ENCODE measurements around the gene PRAME.
"Not testable (repeated sequence)": the region's sequence is repeated elsewhere in the genome, so short reads cannot be mapped to it uniquely, and the experiment has no call there.

PRAME gene

GRCh38 chr22:22547226-22547625 lies 11.8 kb downstream of the PRAME start:
- H3K27ac Mint-ChIP-seq: no peak overlapping the region
- H3K27me3 Mint-ChIP-seq: no peaks in the 10 kb centered on the region
- no peaks in the 10 kb centered on the region for H3K4me1 Mint-ChIP-seq (ENCODE audit: low read depth)
- no peaks in the 10 kb centered on the region for H3K36me3 Mint-ChIP-seq (ENCODE audit: low read depth)
- no peak overlapping the region for H3K4me3 Mint-ChIP-seq
- H3K9me3 Mint-ChIP-seq: no peaks in the 10 kb centered on the region

- Mint-ChIP-seq H3K4me1 (ENCODE audit: low read depth) (no peaks in the 10 kb centered on the region), H3K4me3 (no peak overlapping the region), H3K27me3 (no peaks in the 10 kb centered on the region), H3K27ac (no peak overlapping the region), H3K9me3 (no peaks in the 10 kb centered on the region), H3K36me3 (ENCODE audit: low read depth) (no peaks in the 10 kb centered on the region)
These were observed 12.6 kb downstream of the PRAME start for GRCh38 chr22:22546490-22546889.

- Mint-ChIP-seq H3K27me3 (no peaks in the 10 kb centered on the region), H3K27ac (no peak overlapping the region), H3K4me3 (no peak overlapping the region), H3K4me1 (ENCODE audit: low read depth) (no peaks in the 10 kb centered on the region), H3K9me3 (no peaks in the 10 kb centered on the region), H3K36me3 (ENCODE audit: low read depth) (no peaks in the 10 kb centered on the region)
These were observed 14.0 kb downstream of the PRAME start for GRCh38 chr22:22545084-22545483.

GRCh38 chr22:22538226-22538989 lies 20.7 kb downstream of the PRAME start:
- H3K4me1 Mint-ChIP-seq (ENCODE audit: low read depth): no peaks in the 10 kb centered on the region

GRCh38 chr22:22536916-22537315 lies 22.1 kb downstream of the PRAME start:
- Mint-ChIP-seq H3K4me1 (ENCODE audit: low read depth) (no peaks in the 10 kb centered on the region), H3K27ac (no peak overlapping the region), H3K36me3 (ENCODE audit: low read depth) (no peaks in the 10 kb centered on the region), H3K9me3 (no peaks in the 10 kb centered on the region), H3K27me3 (peaks cover 3% of the 10 kb centered on the region), H3K4me3 (no peak overlapping the region)

More at GRCh38 chr22:22538226-22538989, 20.7 kb downstream of the PRAME start:
- Mint-ChIP-seq H3K27ac (no peak overlapping the region), H3K4me3 (no peak overlapping the region), H3K27me3 (peaks cover 3% of the 10 kb centered on the region), H3K9me3 (no peaks in the 10 kb centered on the region), H3K36me3 (ENCODE audit: low read depth) (no peaks in the 10 kb centered on the region)

GRCh38 chr22:22536515-22536914 lies 22.6 kb downstream of the PRAME start:
- Mint-ChIP-seq H3K27ac (no peak overlapping the region), H3K36me3 (ENCODE audit: low read depth) (no peaks in the 10 kb centered on the region), H3K4me3 (no peak overlapping the region), H3K4me1 (ENCODE audit: low read depth) (no peaks in the 10 kb centered on the region), H3K9me3 (no peaks in the 10 kb centered on the region), H3K27me3 (peaks cover 3% of the 10 kb centered on the region)

- Mint-ChIP-seq H3K27ac (no peak overlapping the region), H3K9me3 (no peaks in the 10 kb centered on the region), H3K4me1 (ENCODE audit: low read depth) (no peaks in the 10 kb centered on the region)
These were observed 23.4 kb downstream of the PRAME start for GRCh38 chr22:22535662-22536061.

GRCh38 chr22:22534604-22535415 lies 24.3 kb downstream of the PRAME start:
- H3K36me3 Mint-ChIP-seq (ENCODE audit: low read depth): no peaks in the 10 kb centered on the region
- no peaks in the 10 kb centered on the region for H3K9me3 Mint-ChIP-seq
- no peak overlapping the region for H3K4me3 Mint-ChIP-seq
- peaks cover 3% of the 10 kb centered on the region for H3K27me3 Mint-ChIP-seq
- H3K27ac Mint-ChIP-seq: no peak overlapping the region
- H3K4me1 Mint-ChIP-seq (ENCODE audit: low read depth): no peaks in the 10 kb centered on the region

More at GRCh38 chr22:22535662-22536061, 23.4 kb downstream of the PRAME start:
- Mint-ChIP-seq H3K27me3 (peaks cover 3% of the 10 kb centered on the region), H3K4me3 (no peak overlapping the region), H3K36me3 (ENCODE audit: low read depth) (no peaks in the 10 kb centered on the region)

GRCh38 chr22:22533863-22534262 lies 25.2 kb downstream of the PRAME start:
- no peak overlapping the region for H3K4me3 Mint-ChIP-seq
- H3K27ac Mint-ChIP-seq: no peak overlapping the region
- no peaks in the 10 kb centered on the region for H3K9me3 Mint-ChIP-seq
- H3K36me3 Mint-ChIP-seq (ENCODE audit: low read depth): no peaks in the 10 kb centered on the region
- peaks cover 10% of the 10 kb centered on the region for H3K27me3 Mint-ChIP-seq
- no peaks in the 10 kb centered on the region for H3K4me1 Mint-ChIP-seq (ENCODE audit: low read depth)

- Mint-ChIP-seq H3K36me3 (ENCODE audit: low read depth) (no peaks in the 10 kb centered on the region), H3K9me3 (no peaks in the 10 kb centered on the region), H3K4me1 (ENCODE audit: low read depth) (no peaks in the 10 kb centered on the region), H3K27me3 (peaks cover 7% of the 10 kb centered on the region), H3K4me3 (no peak overlapping the region), H3K27ac (no peak overlapping the region)
These were observed 25.6 kb downstream of the PRAME start for GRCh38 chr22:22533417-22533816.

GRCh38 chr22:22532547-22533071 lies 26.5 kb downstream of the PRAME start:
- H3K9me3 Mint-ChIP-seq: not testable (repeated sequence)

GRCh38 chr22:22531770-22532546 lies 27.1 kb downstream of the PRAME start:
- Mint-ChIP-seq H3K27ac (no peak overlapping the region), H3K27me3 (peaks cover 7% of the 10 kb centered on the region), H3K9me3 (no peaks in the 10 kb centered on the region), H3K4me1 (ENCODE audit: low read depth) (no peaks in the 10 kb centered on the region), H3K36me3 (ENCODE audit: low read depth) (no peaks in the 10 kb centered on the region), H3K4me3 (no peak overlapping the region)

More at GRCh38 chr22:22532547-22533071, 26.5 kb downstream of the PRAME start:
- not testable (repeated sequence) for H3K27ac Mint-ChIP-seq; H3K36me3 Mint-ChIP-seq (ENCODE audit: low read depth); H3K4me1 Mint-ChIP-seq (ENCODE audit: low read depth); H3K27me3 Mint-ChIP-seq; H3K4me3 Mint-ChIP-seq

GRCh38 chr22:22528780-22529179 lies 30.3 kb downstream of the PRAME start:
- Mint-ChIP-seq H3K27me3 (peaks cover 11% of the 10 kb centered on the region), H3K36me3 (ENCODE audit: low read depth) (no peaks in the 10 kb centered on the region), H3K27ac (no peak overlapping the region), H3K9me3 (no peaks in the 10 kb centered on the region), H3K4me1 (ENCODE audit: low read depth) (no peaks in the 10 kb centered on the region), H3K4me3 (no peak overlapping the region)

GRCh38 chr22:22527312-22527711 lies 31.8 kb downstream of the PRAME start:
- Mint-ChIP-seq H3K4me1 (ENCODE audit: low read depth) (no peaks in the 10 kb centered on the region), H3K36me3 (ENCODE audit: low read depth) (no peaks in the 10 kb centered on the region), H3K9me3 (no peaks in the 10 kb centered on the region), H3K27me3 (peaks cover 14% of the 10 kb centered on the region), H3K27ac (no peak overlapping the region), H3K4me3 (no peak overlapping the region)

All from stimulated activated naive CD8-positive, alpha-beta T cell treated with anti-CD3 and anti-CD28 coated beads, Interleukin-15, Interleukin-2, amounts not matched to agents 100 ng/mL and 50 ng/mL, for 24 hours (primary cell).